ENCODE results near the gene AK5. TPM values are rescaled to one million over a fixed set of nuclear protein-coding genes. Genes with fewer than 3 reads are reported as not detected.

Gene AK5
- total and polyA plus RNA-seq, 2 experiments from 2014 or later = 8.8 to 12.2 TPM

DNA sequence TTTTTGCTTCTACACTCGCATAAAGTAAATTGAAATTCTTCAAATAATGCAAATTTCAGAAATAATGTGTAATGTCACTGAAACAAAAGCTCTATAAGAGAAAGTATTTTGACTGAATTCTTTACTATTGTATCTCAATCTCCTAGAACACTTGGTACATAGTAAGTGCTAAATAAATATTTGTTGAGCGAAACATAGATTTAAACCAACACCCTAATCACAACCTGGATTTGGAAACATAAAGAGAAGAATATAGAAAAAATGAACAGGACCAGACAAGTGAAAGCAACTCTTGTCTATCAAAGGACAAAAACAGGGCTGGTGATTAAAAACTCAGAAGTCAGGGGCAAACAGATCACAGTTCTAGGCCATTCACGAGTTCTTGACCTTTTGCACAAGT, 74.3 kb downstream of the AK5 start:
- Histone ChIP-seq H3K27ac (ENCODE audit: low read depth) (no peak overlapping the region), H3K4me3 (no peak overlapping the region), H3K9me2 (ENCODE audit: insufficient read depth) (no peaks in the 10 kb centered on the region), H3K4me1 (ENCODE audit: insufficient read depth) (peaks cover 3% of the 10 kb centered on the region; the same call in 1 of the 2 replicates), H3K79me2 (replicated peaks; ENCODE audit: insufficient read depth) (no peaks in the 10 kb centered on the region), H3K4me2 (no peak overlapping the region), H3K27me3 (ENCODE audit: insufficient read depth) (no peaks in the 10 kb centered on the region), H2AFZ (no peak overlapping the region), H3K36me3 (ENCODE audit: insufficient read depth) (no peaks in the 10 kb centered on the region), H4K20me1 (replicated peaks; ENCODE audit: insufficient read depth) (no peaks in the 10 kb centered on the region), H3F3A (replicated peaks; ENCODE audit: low read depth) (no peaks in the 10 kb centered on the region)
- H3K9me3 Mint-ChIP-seq = no peaks in the 10 kb centered on the region
- H3K4me3 Mint-ChIP-seq = no peak overlapping the region
- H3K4me1 Mint-ChIP-seq = no peaks in the 10 kb centered on the region
- TF ChIP-seq ZNF114 (CRISPR knock-in tag; IDR thresholded peaks at IDR 0.05) (no peak), EZH2phosphoT487 (IDR thresholded peaks at IDR 0.05; ENCODE audit: unreplicated experiment) (no peak), CREB1 (CRISPR knock-in tag; IDR thresholded peaks at IDR 0.05; ENCODE audit: low read depth) (no peak), NANOG (IDR thresholded peaks at IDR 0.05; ENCODE audit: borderline replicate concordance) (no peak)
- H3K36me3 Mint-ChIP-seq (ENCODE audit: low read depth) = no peaks in the 10 kb centered on the region
- ATAC-seq = no peak
- H3K27ac Mint-ChIP-seq = no peak overlapping the region
- DNase-seq (ENCODE audit: low spot score) = no peak
- H3K27me3 Mint-ChIP-seq (ENCODE audit: insufficient read depth, low read depth, poor library complexity) = no peaks in the 10 kb centered on the region

DNA sequence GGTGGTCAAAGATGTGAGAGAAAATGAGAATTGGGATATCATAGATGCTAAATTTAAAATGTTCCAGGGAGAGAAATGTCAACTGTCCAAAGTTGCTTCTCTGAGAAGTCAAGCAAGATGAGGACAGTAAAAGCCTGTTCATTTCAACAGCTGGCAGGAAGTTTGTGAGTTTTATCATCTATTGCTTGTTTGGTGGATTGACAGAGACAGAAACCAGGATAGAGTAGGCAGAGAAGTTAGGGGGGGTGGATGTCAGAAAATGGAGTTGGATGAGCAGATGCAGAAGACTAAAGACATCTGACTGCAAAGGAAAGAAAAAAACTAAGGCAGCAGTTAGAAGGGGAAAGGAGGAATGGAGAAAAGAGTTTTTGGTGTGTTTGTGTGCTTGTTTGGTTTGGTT, 78.4 kb downstream of the AK5 start:
- no peak overlapping the region for H2AFZ ChIP-seq
- H4K20me1 ChIP-seq (replicated peaks; ENCODE audit: insufficient read depth) = no peaks in the 10 kb centered on the region
- no peak for TF ChIP-seq POLR2AphosphoS5 (IDR thresholded peaks at IDR 0.05; ENCODE audit: low read depth)
- TF ChIP-seq ZNF114 (CRISPR knock-in tag; IDR thresholded peaks at IDR 0.05) = no peak
- TF ChIP-seq CREB1 (CRISPR knock-in tag; IDR thresholded peaks at IDR 0.05; ENCODE audit: low read depth) = no peak
- TF ChIP-seq, protein P1, sequence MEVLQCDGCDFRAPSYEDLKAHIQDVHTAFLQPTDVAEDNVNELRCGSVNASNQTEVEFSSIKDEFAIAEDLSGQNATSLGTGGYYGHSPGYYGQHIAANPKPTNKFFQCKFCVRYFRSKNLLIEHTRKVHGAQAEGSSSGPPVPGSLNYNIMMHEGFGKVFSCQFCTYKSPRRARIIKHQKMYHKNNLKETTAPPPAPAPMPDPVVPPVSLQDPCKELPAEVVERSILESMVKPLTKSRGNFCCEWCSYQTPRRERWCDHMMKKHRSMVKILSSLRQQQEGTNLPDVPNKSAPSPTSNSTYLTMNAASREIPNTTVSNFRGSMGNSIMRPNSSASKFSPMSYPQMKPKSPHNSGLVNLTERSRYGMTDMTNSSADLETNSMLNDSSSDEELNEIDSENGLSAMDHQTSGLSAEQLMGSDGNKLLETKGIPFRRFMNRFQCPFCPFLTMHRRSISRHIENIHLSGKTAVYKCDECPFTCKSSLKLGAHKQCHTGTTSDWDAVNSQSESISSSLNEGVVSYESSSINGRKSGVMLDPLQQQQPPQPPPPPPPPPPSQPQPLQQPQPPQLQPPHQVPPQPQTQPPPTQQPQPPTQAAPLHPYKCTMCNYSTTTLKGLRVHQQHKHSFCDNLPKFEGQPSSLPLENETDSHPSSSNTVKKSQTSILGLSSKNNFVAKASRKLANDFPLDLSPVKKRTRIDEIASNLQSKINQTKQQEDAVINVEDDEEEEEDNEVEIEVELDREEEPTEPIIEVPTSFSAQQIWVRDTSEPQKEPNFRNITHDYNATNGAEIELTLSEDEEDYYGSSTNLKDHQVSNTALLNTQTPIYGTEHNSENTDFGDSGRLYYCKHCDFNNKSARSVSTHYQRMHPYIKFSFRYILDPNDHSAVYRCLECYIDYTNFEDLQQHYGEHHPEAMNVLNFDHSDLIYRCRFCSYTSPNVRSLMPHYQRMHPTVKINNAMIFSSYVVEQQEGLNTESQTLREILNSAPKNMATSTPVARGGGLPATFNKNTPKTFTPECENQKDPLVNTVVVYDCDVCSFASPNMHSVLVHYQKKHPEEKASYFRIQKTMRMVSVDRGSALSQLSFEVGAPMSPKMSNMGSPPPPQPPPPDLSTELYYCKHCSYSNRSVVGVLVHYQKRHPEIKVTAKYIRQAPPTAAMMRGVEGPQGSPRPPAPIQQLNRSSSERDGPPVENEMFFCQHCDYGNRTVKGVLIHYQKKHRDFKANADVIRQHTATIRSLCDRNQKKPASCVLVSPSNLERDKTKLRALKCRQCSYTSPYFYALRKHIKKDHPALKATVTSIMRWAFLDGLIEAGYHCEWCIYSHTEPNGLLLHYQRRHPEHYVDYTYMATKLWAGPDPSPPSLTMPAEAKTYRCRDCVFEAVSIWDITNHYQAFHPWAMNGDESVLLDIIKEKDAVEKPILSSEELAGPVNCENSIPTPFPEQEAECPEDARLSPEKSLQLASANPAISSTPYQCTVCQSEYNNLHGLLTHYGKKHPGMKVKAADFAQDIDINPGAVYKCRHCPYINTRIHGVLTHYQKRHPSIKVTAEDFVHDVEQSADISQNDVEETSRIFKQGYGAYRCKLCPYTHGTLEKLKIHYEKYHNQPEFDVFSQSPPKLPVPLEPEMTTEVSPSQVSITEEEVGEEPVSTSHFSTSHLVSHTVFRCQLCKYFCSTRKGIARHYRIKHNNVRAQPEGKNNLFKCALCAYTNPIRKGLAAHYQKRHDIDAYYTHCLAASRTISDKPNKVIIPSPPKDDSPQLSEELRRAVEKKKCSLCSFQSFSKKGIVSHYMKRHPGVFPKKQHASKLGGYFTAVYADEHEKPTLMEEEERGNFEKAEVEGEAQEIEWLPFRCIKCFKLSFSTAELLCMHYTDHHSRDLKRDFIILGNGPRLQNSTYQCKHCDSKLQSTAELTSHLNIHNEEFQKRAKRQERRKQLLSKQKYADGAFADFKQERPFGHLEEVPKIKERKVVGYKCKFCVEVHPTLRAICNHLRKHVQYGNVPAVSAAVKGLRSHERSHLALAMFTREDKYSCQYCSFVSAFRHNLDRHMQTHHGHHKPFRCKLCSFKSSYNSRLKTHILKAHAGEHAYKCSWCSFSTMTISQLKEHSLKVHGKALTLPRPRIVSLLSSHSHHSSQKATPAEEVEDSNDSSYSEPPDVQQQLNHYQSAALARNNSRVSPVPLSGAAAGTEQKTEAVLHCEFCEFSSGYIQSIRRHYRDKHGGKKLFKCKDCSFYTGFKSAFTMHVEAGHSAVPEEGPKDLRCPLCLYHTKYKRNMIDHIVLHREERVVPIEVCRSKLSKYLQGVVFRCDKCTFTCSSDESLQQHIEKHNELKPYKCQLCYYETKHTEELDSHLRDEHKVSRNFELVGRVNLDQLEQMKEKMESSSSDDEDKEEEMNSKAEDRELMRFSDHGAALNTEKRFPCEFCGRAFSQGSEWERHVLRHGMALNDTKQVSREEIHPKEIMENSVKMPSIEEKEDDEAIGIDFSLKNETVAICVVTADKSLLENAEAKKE (CRISPR knock-in tag; IDR thresholded peaks at IDR 0.05) = no peak
- TF ChIP-seq NANOG (IDR thresholded peaks at IDR 0.05; ENCODE audit: borderline replicate concordance) = no peak
- no peak for TF ChIP-seq EZH2 (IDR thresholded peaks at IDR 0.05; ENCODE audit: low read depth, unreplicated experiment)
- TF ChIP-seq, protein P2, sequence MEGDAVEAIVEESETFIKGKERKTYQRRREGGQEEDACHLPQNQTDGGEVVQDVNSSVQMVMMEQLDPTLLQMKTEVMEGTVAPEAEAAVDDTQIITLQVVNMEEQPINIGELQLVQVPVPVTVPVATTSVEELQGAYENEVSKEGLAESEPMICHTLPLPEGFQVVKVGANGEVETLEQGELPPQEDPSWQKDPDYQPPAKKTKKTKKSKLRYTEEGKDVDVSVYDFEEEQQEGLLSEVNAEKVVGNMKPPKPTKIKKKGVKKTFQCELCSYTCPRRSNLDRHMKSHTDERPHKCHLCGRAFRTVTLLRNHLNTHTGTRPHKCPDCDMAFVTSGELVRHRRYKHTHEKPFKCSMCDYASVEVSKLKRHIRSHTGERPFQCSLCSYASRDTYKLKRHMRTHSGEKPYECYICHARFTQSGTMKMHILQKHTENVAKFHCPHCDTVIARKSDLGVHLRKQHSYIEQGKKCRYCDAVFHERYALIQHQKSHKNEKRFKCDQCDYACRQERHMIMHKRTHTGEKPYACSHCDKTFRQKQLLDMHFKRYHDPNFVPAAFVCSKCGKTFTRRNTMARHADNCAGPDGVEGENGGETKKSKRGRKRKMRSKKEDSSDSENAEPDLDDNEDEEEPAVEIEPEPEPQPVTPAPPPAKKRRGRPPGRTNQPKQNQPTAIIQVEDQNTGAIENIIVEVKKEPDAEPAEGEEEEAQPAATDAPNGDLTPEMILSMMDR (conservative IDR thresholded peaks at IDR 0.05; ENCODE audit: low read depth in 2 of 2) = no peak
- TF ChIP-seq ZNF331 (CRISPR knock-in tag; IDR thresholded peaks at IDR 0.05; ENCODE audit: low read depth) = no peak
- no peaks in the 10 kb centered on the region; the same call in 1 of the 2 replicates for H3K9me2 ChIP-seq (ENCODE audit: insufficient read depth)
- H3K4me1 Mint-ChIP-seq = no peaks in the 10 kb centered on the region
- no peak overlapping the region for H3K4me3 Mint-ChIP-seq
- H3K79me2 ChIP-seq (replicated peaks; ENCODE audit: insufficient read depth) = no peaks in the 10 kb centered on the region
- no peaks in the 10 kb centered on the region for H3K27me3 Mint-ChIP-seq (ENCODE audit: insufficient read depth, low read depth, poor library complexity)
- H3K36me3 Mint-ChIP-seq (ENCODE audit: low read depth) = no peaks in the 10 kb centered on the region
- no peak overlapping the region for H3K4me3 ChIP-seq
- no peaks in the 10 kb centered on the region for H3K9me3 Mint-ChIP-seq
- peaks cover 3% of the 10 kb centered on the region; the same call in 1 of the 2 replicates for H3K4me1 ChIP-seq (ENCODE audit: insufficient read depth)
- H3K27ac ChIP-seq (ENCODE audit: low read depth) = no peak overlapping the region
- no peaks in the 10 kb centered on the region for H3K27me3 ChIP-seq (ENCODE audit: insufficient read depth)
- ATAC-seq (no peak), DNase-seq (ENCODE audit: low spot score) (no peak)
- H3K4me2 ChIP-seq = no peak overlapping the region
- H3K36me3 ChIP-seq (ENCODE audit: insufficient read depth) = no peaks in the 10 kb centered on the region
- no peak overlapping the region for H3K27ac Mint-ChIP-seq
- H3F3A ChIP-seq (replicated peaks; ENCODE audit: low read depth) = no peaks in the 10 kb centered on the region

All from GM23338 (cell line).